GM19324 (cell line): ENCODE results near the gene EIF5AL1.
"Not testable (repeated sequence)": the region's sequence is repeated elsewhere in the genome, so short reads cannot be mapped to it uniquely, and the experiment has no call there.

Source experiments
- ATAC-seq: cut with Tn5 transposase; IDR thresholded peaks from one replicate; pipeline ENCODE4 v1.9.1; 2021; ENCODE audit warnings: mild to moderate bottlenecking, moderate library complexity; ENCODE audit not compliant: unreplicated experiment, low FRiP score

Gene EIF5AL1

GRCh38 chr10:79555354-79556309 is 43.3 kb downstream of the EIF5AL1 start:
- ATAC-seq = no peak

GRCh38 chr10:79556961-79557360 is 44.6 kb downstream of the EIF5AL1 start:
- ATAC-seq = not testable (repeated sequence)

- ATAC-seq = no peak
Measured at GRCh38 chr10:79559726-79560125, 47.4 kb downstream of the EIF5AL1 start.

GRCh38 chr10:79560160-79560709 is 47.9 kb downstream of the EIF5AL1 start, which contains the start of gene SFTPA2:
Gene SFTPA2 (minus strand): TSS chr10:79560407. CDS start chr10:79559483, 924 bp downstream.
- ATAC-seq = no peak

GRCh38 chr10:79561257-79561656 is 48.9 kb downstream of the EIF5AL1 start:
- no peak for ATAC-seq

GRCh38 chr10:79562135-79562756 is 49.9 kb downstream of the EIF5AL1 start:
- peak; percentile 39 for ATAC-seq

GRCh38 chr10:79563426-79563825 is 51.1 kb downstream of the EIF5AL1 start:
- ATAC-seq = no peak
